ENCODE data around the gene NXNL1. TPM values are rescaled to one million over a fixed set of nuclear protein-coding genes. Genes with fewer than 3 reads are reported as not detected.

The NXNL1 gene
- total and polyA plus RNA-seq, 9 of the 15 experiments (the other 6 are each of a cell fraction or from before 2014, with no cell fraction given), result not detected

DNA sequence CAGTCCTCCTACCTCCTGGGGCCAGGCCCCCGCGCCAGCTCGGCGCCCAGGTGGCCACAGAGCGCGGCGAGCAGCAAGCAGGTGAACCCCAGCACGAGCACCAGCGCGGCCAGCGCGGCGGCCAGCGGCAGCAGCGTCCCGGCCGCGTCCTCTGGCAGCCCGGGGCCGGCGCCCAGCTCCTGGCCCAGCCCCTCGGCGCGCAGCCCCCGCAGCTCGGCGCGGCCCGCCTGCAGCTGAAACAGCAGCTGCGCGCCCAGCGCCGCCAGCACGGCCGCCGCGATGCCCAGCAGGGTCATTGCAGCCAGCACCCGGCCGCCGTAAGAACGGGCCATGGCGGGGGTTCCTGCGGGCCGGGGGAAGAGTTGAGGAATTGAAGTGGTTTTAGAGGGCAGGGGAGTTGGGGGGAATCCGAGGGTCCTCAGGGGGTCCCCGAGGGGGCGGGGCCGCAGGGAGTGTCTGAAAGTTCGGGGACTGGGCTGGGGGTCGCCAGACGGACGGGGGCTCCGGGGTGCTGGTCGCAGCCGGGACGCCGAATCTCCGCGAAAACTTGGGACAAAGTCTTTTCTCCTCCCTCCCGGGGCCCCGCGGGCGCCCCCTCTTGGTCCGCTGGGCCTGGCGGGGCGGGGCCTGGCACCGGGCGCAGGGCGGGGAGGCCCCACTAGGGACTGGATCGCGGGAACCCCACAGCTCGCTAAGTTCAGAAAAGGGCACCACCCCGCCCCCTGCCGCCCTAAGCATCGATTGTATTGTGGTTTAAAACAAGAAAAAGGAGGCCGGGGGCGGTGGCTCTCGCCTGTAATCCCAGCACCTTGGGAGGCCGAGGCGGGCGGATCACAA, 12.4 kb downstream of the NXNL1 start, which contains the start of gene TMEM221 (continued):
- no peak for TF ChIP-seq BRD9 (IDR thresholded peaks at IDR 0.05; ENCODE audit: low read depth, partially characterized antibody)
- TF ChIP-seq MAZ (CRISPR knock-in tag; conservative IDR thresholded peaks at IDR 0.05 in 1 of 2, IDR thresholded peaks at IDR 0.05 in 1 of 2), result peak; percentile 52 to 90; a peak in 3 of 4 replicates
- TF ChIP-seq CBFA2T2 (conservative IDR thresholded peaks at IDR 0.05), result no peak
- TF ChIP-seq TCF7 (IDR thresholded peaks at IDR 0.05; ENCODE audit: borderline replicate concordance), result no peak
- TF ChIP-seq JUND (IDR thresholded peaks at IDR 0.05; ENCODE audit: borderline replicate concordance, low read depth, low read length), result peak; percentile 11; the same call in 1 of the 2 replicates
- TF ChIP-seq JUND (tag; IDR thresholded peaks at IDR 0.05; ENCODE audit: borderline replicate concordance, low read depth, low read length), result no peak
- peak; percentile 70; the same call in 1 of the 2 replicates for TF ChIP-seq TARDBP (IDR thresholded peaks at IDR 0.05)
- TF ChIP-seq RAD21 (CRISPR knock-in tag; conservative IDR thresholded peaks at IDR 0.05 in 1 of 2, IDR thresholded peaks at IDR 0.05 in 1 of 2), result peak; percentile 15 to 39; a peak in 2 of 4 replicates
- TF ChIP-seq, protein P1, sequence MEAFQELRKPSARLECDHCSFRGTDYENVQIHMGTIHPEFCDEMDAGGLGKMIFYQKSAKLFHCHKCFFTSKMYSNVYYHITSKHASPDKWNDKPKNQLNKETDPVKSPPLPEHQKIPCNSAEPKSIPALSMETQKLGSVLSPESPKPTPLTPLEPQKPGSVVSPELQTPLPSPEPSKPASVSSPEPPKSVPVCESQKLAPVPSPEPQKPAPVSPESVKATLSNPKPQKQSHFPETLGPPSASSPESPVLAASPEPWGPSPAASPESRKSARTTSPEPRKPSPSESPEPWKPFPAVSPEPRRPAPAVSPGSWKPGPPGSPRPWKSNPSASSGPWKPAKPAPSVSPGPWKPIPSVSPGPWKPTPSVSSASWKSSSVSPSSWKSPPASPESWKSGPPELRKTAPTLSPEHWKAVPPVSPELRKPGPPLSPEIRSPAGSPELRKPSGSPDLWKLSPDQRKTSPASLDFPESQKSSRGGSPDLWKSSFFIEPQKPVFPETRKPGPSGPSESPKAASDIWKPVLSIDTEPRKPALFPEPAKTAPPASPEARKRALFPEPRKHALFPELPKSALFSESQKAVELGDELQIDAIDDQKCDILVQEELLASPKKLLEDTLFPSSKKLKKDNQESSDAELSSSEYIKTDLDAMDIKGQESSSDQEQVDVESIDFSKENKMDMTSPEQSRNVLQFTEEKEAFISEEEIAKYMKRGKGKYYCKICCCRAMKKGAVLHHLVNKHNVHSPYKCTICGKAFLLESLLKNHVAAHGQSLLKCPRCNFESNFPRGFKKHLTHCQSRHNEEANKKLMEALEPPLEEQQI (IDR thresholded peaks at IDR 0.05), result no peak
- TF ChIP-seq BCOR (IDR thresholded peaks at IDR 0.05), result peak; percentile 26; the same call in 1 of the 2 replicates
- peak; percentile 27; the same call in 1 of the 2 replicates for TF ChIP-seq CTBP1 (IDR thresholded peaks at IDR 0.05; ENCODE audit: borderline replicate concordance)
- TF ChIP-seq, protein P2, sequence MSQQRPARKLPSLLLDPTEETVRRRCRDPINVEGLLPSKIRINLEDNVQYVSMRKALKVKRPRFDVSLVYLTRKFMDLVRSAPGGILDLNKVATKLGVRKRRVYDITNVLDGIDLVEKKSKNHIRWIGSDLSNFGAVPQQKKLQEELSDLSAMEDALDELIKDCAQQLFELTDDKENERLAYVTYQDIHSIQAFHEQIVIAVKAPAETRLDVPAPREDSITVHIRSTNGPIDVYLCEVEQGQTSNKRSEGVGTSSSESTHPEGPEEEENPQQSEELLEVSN (IDR thresholded peaks at IDR 0.05; ENCODE audit: borderline replicate concordance in 1 of 2, extremely low read depth in 1 of 2, insufficient read depth in 1 of 2, insufficient read length in 1 of 2, low read depth in 1 of 2, low read length in 1 of 2, poor library complexity in 1 of 2, severe bottlenecking in 1 of 2), result peak in 1 of 2 experiments; percentile 14
- TF ChIP-seq, protein P3, sequence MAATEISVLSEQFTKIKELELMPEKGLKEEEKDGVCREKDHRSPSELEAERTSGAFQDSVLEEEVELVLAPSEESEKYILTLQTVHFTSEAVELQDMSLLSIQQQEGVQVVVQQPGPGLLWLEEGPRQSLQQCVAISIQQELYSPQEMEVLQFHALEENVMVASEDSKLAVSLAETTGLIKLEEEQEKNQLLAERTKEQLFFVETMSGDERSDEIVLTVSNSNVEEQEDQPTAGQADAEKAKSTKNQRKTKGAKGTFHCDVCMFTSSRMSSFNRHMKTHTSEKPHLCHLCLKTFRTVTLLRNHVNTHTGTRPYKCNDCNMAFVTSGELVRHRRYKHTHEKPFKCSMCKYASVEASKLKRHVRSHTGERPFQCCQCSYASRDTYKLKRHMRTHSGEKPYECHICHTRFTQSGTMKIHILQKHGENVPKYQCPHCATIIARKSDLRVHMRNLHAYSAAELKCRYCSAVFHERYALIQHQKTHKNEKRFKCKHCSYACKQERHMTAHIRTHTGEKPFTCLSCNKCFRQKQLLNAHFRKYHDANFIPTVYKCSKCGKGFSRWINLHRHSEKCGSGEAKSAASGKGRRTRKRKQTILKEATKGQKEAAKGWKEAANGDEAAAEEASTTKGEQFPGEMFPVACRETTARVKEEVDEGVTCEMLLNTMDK (IDR thresholded peaks at IDR 0.05; ENCODE audit: borderline replicate concordance, insufficient read depth, low read depth, low read length, poor library complexity, severe bottlenecking), result peak; percentile 29
- 0 out of 2 replicates have a peak, but pooled peaks have one; percentile 64 for TF ChIP-seq ZBTB7A (IDR thresholded peaks at IDR 0.05; ENCODE audit: borderline replicate concordance, control insufficient read depth, low read depth, low read length)
- TF ChIP-seq, protein P4, sequence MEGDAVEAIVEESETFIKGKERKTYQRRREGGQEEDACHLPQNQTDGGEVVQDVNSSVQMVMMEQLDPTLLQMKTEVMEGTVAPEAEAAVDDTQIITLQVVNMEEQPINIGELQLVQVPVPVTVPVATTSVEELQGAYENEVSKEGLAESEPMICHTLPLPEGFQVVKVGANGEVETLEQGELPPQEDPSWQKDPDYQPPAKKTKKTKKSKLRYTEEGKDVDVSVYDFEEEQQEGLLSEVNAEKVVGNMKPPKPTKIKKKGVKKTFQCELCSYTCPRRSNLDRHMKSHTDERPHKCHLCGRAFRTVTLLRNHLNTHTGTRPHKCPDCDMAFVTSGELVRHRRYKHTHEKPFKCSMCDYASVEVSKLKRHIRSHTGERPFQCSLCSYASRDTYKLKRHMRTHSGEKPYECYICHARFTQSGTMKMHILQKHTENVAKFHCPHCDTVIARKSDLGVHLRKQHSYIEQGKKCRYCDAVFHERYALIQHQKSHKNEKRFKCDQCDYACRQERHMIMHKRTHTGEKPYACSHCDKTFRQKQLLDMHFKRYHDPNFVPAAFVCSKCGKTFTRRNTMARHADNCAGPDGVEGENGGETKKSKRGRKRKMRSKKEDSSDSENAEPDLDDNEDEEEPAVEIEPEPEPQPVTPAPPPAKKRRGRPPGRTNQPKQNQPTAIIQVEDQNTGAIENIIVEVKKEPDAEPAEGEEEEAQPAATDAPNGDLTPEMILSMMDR (IDR thresholded peaks at IDR 0.05 in 2 of 3, conservative IDR thresholded peaks at IDR 0.05 in 1 of 3; ENCODE audit: insufficient read depth in 2 of 3, low read depth in 1 of 3, low read length in 3 of 3), result peak; percentile 53 to 80 (median 69)
- TF ChIP-seq ZFX (CRISPR knock-in tag; IDR thresholded peaks at IDR 0.05), result peak; percentile 42
